Measurements from ENCODE around the gene BCL7A.

BCL7A gene

GRCh38 chr12:122006186-122006926 lies 15.3 kb upstream of the BCL7A start:
- H3K27me3 ChIP-seq (replicated peaks; ENCODE audit: insufficient read depth, low read length) = no peaks in the 10 kb centered on the region; the same call in 1 of the 2 replicates
- no peak overlapping the region for H3K4me2 ChIP-seq (ENCODE audit: low read depth, low read length)
- no peaks in the 10 kb centered on the region for H3K4me1 ChIP-seq (ENCODE audit: low read length)
- H4K20me1 ChIP-seq (ENCODE audit: insufficient read depth, low read length) = no peaks in the 10 kb centered on the region
- H3F3A ChIP-seq (ENCODE audit: insufficient read depth, low read length) = no peaks in the 10 kb centered on the region
- H3K9me3 ChIP-seq (replicated peaks; ENCODE audit: insufficient read depth, low read length) = no peaks in the 10 kb centered on the region
- no peak for DNase-seq
- H3K9me2 ChIP-seq (replicated peaks; ENCODE audit: insufficient read depth, low read length) = no peaks in the 10 kb centered on the region
- H3K27ac ChIP-seq (ENCODE audit: low read length) = no peak overlapping the region
- H3K4me3 ChIP-seq (ENCODE audit: low read length) = no peak overlapping the region
- TF ChIP-seq CTCF (IDR thresholded peaks at IDR 0.05; ENCODE audit: low read length) (no peak), EZH2 (optimal IDR thresholded peaks at IDR 0.05; ENCODE audit: low read depth, low read length) (no peak), EZH2phosphoT487 (IDR thresholded peaks at IDR 0.05; ENCODE audit: low read length) (no peak)
- H3K36me3 ChIP-seq (replicated peaks; ENCODE audit: insufficient read depth, low read length) = no peaks in the 10 kb centered on the region
- H3K9ac ChIP-seq (ENCODE audit: low read length) = no peak overlapping the region
- no peaks in the 10 kb centered on the region for H3K79me2 ChIP-seq (ENCODE audit: low read length)
- no peak overlapping the region for H2AFZ ChIP-seq (ENCODE audit: low read length)

- no peaks in the 10 kb centered on the region for H3K4me1 ChIP-seq (ENCODE audit: low read length)
- no peak overlapping the region for H2AFZ ChIP-seq (ENCODE audit: low read length)
- no peaks in the 10 kb centered on the region for H3K9me2 ChIP-seq (replicated peaks; ENCODE audit: insufficient read depth, low read length)
- H3K27me3 ChIP-seq (replicated peaks; ENCODE audit: insufficient read depth, low read length) = no peaks in the 10 kb centered on the region
- no peak overlapping the region for H3K4me2 ChIP-seq (ENCODE audit: low read depth, low read length)
- H3K27ac ChIP-seq (ENCODE audit: low read length) = no peak overlapping the region
- no peaks in the 10 kb centered on the region for H3F3A ChIP-seq (ENCODE audit: insufficient read depth, low read length)
- no peaks in the 10 kb centered on the region for H4K20me1 ChIP-seq (ENCODE audit: insufficient read depth, low read length)
- no peaks in the 10 kb centered on the region for H3K9me3 ChIP-seq (replicated peaks; ENCODE audit: insufficient read depth, low read length)
- DNase-seq = no peak
- H3K36me3 ChIP-seq (replicated peaks; ENCODE audit: insufficient read depth, low read length) = no peaks in the 10 kb centered on the region
- no peak overlapping the region for H3K9ac ChIP-seq (ENCODE audit: low read length)
- H3K4me3 ChIP-seq (ENCODE audit: low read length) = no peak overlapping the region
- no peaks in the 10 kb centered on the region for H3K79me2 ChIP-seq (ENCODE audit: low read length)
- TF ChIP-seq EZH2 (optimal IDR thresholded peaks at IDR 0.05; ENCODE audit: low read depth, low read length) = no peak
- TF ChIP-seq EZH2phosphoT487 (IDR thresholded peaks at IDR 0.05; ENCODE audit: low read length) = no peak
- TF ChIP-seq CTCF (IDR thresholded peaks at IDR 0.05; ENCODE audit: low read length) = no peak
Measured at GRCh38 chr12:122009741-122010140, 11.9 kb upstream of the BCL7A start.

- no peaks in the 10 kb centered on the region for H4K20me1 ChIP-seq (ENCODE audit: insufficient read depth, low read length)
- H3K27me3 ChIP-seq (replicated peaks; ENCODE audit: insufficient read depth, low read length) = no peaks in the 10 kb centered on the region
- no peak for TF ChIP-seq EZH2 (optimal IDR thresholded peaks at IDR 0.05; ENCODE audit: low read depth, low read length)
- no peak for TF ChIP-seq CTCF (IDR thresholded peaks at IDR 0.05; ENCODE audit: low read length)
- no peak overlapping the region for H3K9ac ChIP-seq (ENCODE audit: low read length)
- DNase-seq = no peak
- no peaks in the 10 kb centered on the region for H3K36me3 ChIP-seq (replicated peaks; ENCODE audit: insufficient read depth, low read length)
- no peaks in the 10 kb centered on the region for H3F3A ChIP-seq (ENCODE audit: insufficient read depth, low read length)
- H3K9me2 ChIP-seq (replicated peaks; ENCODE audit: insufficient read depth, low read length) = no peaks in the 10 kb centered on the region
- no peak overlapping the region for H3K27ac ChIP-seq (ENCODE audit: low read length)
- H3K79me2 ChIP-seq (ENCODE audit: low read length) = no peaks in the 10 kb centered on the region
- no peaks in the 10 kb centered on the region for H3K9me3 ChIP-seq (replicated peaks; ENCODE audit: insufficient read depth, low read length)
- no peak overlapping the region for H3K4me3 ChIP-seq (ENCODE audit: low read length)
- no peaks in the 10 kb centered on the region for H3K4me1 ChIP-seq (ENCODE audit: low read length)
- H2AFZ ChIP-seq (ENCODE audit: low read length) = no peak overlapping the region
- no peak overlapping the region for H3K4me2 ChIP-seq (ENCODE audit: low read depth, low read length)
Measured at GRCh38 chr12:122012184-122012583, 9.5 kb upstream of the BCL7A start.
